GM23338 (cell line): ENCODE results near the gene DOCK1.

Experiments used
- CTCF ChIP-seq, 2 experiments: fragments of 200-600 bp in 1 of 2; sonication (generic) in 1 of 2; conservative IDR thresholded peaks; 2 replicates each; pipeline versions ENCODE4 v1.5.1 to v1.6.1; 2016 to 2017; ENCODE audit warnings: antibody characterized with exemption in 2 of 2, low read depth in 2 of 2, mild to moderate bottlenecking in 2 of 2, moderate library complexity in 1 of 2
- POLR2AphosphoS5 ChIP-seq: IDR thresholded peaks from 2 replicates; pipeline ENCODE4 v1.6.1; 2016; ENCODE audit warnings: antibody characterized with exemption, low read depth

- TF ChIP-seq CTCF (conservative IDR thresholded peaks at IDR 0.05; ENCODE audit: low read depth in 2 of 2): no peak
- no peak for TF ChIP-seq POLR2AphosphoS5
Observed at GRCh38 chr10:127498087-127498486, 592.9 kb downstream of the DOCK1 start.
